Ammon's horn (tissue), 1 donor: Measurements from ENCODE around the gene PSG4.
"Not testable (repeated sequence)": the region's sequence is repeated elsewhere in the genome, so short reads cannot be mapped to it uniquely, and the experiment has no call there.

ENCODE experiments used
- DNase-seq: peaks from one replicate; pipeline ENCODE4 v3.0.0-alpha.2; 2016; ENCODE audit warnings: low spot score

Gene PSG4

GRCh38 chr19:43198686-43199419, 6.6 kb downstream of the PSG4 start:
- not testable (repeated sequence) for DNase-seq

- DNase-seq, result not testable (repeated sequence)
These were observed 7.6 kb downstream of the PSG4 start for GRCh38 chr19:43197666-43198397.

GRCh38 chr19:43194397-43194796, 11.0 kb downstream of the PSG4 start:
- DNase-seq, result not testable (repeated sequence)

- not testable (repeated sequence) for DNase-seq
These were observed 12.9 kb downstream of the PSG4 start for GRCh38 chr19:43192381-43193155.

GRCh38 chr19:43188092-43188491, 17.3 kb downstream of the PSG4 start:
- DNase-seq, result not testable (repeated sequence)

DNA sequence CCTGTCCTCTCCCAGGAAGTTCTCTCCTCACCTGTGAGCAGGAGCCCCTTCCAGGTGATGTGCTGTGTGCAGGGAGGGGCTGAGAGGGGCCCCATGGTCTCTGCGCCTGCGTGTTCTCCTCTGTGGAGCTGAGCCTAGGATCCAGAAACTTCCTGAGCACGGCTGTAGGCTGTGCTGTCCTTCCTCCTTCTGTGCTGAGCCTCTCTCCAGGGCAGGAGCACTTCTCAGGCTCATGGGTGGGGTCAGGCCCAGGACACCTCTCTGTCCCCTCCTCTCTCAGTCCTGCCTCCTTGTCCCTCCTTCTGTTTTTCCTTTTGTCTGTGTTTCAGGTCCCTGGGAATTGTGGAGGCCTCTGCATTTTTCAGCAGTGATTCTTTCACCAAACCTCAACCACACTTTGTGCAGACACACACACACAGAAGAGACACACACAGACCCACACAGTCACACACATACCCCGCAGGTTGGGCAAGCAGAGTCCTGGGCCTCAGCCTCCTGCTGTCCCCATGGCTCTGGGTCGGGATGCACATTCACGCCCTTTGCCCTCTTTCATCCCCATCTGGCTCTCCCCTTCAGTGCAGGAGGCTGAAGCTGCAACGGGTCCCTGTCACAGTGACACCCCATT, 19.0 kb downstream of the PSG4 start, which contains the start of gene PSG5:
TSS of gene PSG5 (minus strand) at position 226 of the 625 bp plus-strand sequence. CDS start at position 95, 131 bp downstream.
- DNase-seq, result not testable (repeated sequence)

DNA sequence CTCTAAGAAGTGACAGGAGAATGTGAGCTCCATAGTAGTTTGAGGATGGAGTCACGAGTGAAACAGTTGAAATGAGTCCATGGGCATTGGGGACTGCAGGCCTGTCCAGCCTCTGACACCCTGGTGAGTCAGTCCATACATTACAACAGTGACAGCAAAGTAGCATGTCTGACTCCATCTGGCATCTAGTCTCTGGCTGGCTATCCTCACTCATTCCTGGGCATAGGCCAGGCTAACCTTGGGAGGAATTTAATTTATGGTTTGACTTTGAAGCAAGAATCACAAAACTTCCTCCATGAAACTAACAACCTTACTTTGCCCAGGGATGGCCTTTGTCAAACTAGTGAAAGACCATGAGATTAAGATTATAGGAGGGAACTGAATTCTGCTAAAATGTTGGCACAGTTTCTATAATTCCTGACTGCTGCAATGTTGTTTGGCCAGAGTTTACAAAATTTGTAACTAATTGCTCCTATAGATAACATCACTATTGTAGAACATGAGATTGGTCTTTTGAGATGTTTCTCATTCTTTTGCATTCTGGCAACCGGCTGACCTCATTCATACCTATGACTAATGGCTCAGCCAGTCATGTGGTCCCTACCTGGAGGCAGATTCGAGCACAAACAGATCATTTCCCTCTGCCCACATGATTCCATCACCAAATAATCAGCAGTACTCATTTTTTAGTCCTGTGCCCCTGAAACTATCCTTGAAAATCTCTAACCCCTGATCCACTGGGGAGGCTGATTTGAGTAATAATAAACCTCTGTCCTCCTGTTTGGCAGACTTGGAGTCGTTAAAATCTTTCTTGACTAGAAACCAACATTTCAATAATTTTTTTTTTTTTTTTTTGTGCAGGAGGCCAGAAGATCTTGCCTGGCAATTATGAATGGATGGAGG, 23.3 kb downstream of the PSG4 start:
- not testable (repeated sequence) for DNase-seq

DNA sequence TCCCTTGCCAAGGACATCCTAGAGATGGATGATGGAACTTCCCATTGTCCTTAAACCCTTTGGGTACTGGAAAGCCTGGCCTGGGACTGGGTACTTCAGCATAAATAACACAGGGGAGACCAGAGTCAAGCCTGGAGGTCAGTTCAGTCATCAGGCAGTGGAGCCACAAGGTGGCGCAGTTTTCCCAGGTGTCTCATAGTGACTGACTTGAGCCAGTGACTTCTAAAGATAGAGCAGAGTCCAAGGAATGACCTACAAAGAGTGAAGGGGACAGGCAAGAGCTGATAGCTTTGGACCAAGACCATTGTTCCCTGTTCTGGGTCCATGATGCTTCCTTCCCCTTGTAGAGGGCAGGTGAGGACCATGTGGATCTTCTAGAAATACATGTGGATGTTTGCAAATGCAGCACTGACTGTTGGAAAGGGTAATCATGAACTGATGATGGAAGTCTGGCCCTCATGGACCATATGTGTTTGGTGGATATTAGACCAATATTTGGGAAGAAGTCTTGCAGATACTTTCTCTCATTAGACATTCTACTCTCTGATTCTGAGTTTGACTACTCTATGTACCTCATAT, 25.8 kb downstream of the PSG4 start:
- not testable (repeated sequence) for DNase-seq

GRCh38 chr19:43178577-43178976, 26.9 kb downstream of the PSG4 start:
- DNase-seq, result not testable (repeated sequence)

GRCh38 chr19:43165906-43166305, 39.5 kb downstream of the PSG4 start:
- DNase-seq, result not testable (repeated sequence)

- not testable (repeated sequence) for DNase-seq
These were observed 42.3 kb downstream of the PSG4 start for GRCh38 chr19:43163135-43163534.

GRCh38 chr19:43162261-43162660, 43.2 kb downstream of the PSG4 start:
- not testable (repeated sequence) for DNase-seq

GRCh38 chr19:43152214-43152613, 53.2 kb downstream of the PSG4 start:
- DNase-seq, result no peak

DNA sequence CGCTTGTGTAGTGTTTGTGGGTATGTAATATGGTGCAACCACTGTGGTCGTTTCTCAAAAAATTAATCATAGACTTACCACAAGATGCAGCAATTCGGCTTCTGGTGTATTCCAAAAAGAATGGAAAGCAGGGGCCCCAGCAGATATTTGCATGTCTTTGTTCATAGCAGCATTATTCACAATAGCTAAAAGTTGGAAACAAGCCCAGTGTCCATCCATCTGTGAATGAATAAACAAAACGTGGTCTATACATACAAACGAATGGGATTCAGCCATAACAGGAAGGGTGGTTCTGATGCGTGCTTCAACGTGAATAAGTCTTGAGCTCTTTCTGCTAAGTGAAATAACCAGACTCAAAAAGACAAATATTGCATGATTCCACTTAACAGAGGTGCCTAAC, 55.6 kb downstream of the PSG4 start:
- DNase-seq, result not testable (repeated sequence)

- no peak for DNase-seq
These were observed 57.2 kb downstream of the PSG4 start for GRCh38 chr19:43148233-43148632.
